Measurements from ENCODE around the gene MSI2.

Gene MSI2

GRCh38 chr17:57247261-57247660 is 9.1 kb upstream of the MSI2 start:
- DNase-seq (ENCODE audit: low read depth): no peak

DNA sequence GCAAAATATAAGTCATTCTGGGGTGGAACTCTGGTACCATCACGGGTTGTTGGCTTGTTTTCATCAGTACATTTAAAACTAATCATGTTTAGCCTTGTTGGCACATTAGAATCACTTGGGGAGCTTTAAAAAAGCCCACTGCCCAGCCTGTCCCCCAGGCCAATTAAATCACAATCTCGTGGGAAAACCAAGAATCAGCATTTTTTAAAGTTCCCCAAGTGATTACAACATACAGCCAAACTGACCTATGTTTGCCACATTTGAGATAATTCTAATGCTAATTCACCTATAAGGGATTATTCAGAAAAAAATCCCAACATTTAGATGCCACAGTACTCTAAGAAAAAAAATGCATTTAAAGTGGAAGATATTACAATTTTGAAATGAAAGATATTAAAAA is 8.4 kb upstream of the MSI2 start:
- no peak for DNase-seq (ENCODE audit: low read depth)

GRCh38 chr17:57249520-57249919 is 6.8 kb upstream of the MSI2 start:
- no peak for DNase-seq (ENCODE audit: low read depth)

DNA sequence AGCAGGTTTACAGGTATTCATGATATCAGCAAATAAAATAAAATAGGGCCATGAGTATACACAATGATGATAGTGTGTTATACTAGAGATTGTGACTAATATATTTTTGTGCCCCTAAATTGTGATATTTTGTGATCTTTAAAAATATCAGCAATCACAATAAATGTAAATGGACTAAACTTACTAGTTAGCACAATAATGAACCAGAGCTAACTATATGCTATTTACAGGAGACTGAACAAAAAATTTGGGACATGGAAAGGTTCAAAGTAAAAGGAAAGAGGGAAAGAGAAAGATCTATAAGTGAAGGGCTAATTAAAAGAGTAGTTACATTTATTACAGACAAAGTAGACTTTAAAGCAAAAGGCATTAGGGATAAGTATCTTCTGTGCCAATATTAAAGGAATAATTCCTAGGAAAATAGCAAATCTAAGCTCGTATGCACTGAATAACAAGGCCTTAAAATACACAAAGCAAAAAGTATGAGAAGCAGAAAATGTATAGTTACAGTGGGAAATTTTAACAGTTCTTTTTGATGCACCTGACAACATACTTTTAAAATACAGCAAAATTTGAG is 5.0 kb upstream of the MSI2 start:
- DNase-seq (ENCODE audit: low read depth): no peak

DNA sequence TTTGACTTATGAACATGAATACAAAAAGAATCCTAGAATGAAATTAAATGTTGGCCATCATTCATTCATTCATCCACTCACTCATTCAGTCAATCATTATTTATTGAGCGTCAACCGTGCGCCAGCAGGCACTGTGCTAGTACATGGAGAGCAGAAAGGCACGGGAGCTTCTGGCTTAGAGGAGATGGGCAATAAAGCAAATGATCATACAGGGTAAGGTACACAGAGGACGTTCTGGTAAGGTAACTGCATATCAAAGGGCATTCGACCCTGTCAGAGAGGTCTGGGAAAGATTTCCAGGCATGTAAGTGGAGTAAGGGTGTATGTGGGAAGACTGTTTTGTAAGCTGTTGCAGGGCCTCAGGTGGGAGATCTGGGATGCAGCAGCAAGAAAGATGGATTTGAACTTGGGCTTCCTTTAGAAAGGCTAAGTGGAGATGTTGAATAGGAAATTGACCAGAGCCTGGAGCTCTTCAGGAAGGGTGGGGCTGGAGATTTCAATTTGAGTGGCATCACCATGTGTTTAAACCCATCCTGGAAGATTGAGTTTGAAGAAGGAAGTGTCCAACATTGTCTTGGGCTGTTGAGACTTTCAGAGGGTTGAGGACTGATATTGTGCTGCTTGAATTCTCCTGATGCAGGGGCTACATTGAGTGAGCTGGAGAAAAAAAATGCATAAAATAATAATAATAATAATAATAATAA is 2.8 kb upstream of the MSI2 start:
- DNase-seq (ENCODE audit: low read depth): no peak

DNA sequence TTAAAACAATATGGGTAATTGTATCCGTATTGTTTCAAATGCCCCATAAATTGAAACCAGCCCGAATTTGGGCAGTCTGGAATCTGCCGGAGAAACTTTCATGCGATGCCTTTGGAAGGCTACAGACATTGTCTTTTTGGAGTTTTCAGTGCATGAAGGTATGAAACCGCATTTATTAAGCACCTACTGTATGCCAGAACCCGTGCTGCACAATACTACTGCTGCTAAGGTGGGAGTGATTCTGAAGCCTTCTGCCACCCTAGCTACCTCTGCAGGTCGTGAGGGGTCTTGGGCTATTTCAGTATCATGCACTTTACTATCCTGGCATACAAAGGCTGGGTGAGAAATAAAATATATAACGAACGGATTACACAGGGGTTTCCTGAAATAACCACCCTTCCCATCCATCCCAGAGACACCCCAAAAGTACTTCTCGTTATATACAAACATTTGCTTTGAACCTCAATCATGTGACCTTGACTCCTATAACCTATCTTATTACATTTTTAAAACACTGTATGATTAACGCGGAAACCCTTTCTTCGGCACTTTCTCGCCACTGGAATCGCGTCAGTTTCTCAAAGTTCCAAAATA is 1.0 kb upstream of the MSI2 start:
- no peak for DNase-seq (ENCODE audit: low read depth)

- DNase-seq (ENCODE audit: low read depth): no peak
Observed at GRCh38 chr17:57256708-57257112, 387 bp downstream of the MSI2 start.

DNA sequence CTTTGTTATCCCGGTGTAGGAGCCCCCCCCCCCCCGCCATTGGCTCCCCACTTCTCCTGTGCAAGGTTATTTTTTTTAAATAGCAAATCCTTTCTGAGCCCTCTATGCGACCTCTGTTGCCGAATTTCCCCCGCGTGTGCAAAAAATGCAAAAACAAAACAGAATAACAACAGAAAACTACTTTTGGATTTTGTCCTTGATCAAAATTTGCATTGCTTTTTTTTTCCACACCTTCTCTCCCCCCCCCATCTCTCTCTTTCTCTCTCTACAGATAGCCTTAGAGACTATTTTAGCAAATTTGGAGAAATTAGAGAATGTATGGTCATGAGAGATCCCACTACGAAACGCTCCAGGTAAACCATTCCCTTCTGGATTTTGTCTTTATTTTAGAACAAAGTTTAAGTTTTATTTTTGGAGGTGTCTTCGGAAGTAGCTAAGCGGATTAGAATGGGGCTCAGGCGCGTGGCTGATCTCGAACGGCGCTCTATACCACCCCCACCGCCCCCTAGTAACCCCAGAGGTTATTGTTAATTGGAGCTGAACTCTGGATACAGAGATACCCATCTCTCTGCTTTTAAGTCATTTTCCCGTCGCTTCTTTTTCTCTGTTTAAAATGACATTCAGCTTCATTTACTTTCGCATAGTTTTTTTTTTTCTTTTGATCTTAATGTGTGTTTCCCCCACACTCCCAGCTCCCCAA is 1.0 kb downstream of the MSI2 start:
- no peak for DNase-seq (ENCODE audit: low read depth)

DNA sequence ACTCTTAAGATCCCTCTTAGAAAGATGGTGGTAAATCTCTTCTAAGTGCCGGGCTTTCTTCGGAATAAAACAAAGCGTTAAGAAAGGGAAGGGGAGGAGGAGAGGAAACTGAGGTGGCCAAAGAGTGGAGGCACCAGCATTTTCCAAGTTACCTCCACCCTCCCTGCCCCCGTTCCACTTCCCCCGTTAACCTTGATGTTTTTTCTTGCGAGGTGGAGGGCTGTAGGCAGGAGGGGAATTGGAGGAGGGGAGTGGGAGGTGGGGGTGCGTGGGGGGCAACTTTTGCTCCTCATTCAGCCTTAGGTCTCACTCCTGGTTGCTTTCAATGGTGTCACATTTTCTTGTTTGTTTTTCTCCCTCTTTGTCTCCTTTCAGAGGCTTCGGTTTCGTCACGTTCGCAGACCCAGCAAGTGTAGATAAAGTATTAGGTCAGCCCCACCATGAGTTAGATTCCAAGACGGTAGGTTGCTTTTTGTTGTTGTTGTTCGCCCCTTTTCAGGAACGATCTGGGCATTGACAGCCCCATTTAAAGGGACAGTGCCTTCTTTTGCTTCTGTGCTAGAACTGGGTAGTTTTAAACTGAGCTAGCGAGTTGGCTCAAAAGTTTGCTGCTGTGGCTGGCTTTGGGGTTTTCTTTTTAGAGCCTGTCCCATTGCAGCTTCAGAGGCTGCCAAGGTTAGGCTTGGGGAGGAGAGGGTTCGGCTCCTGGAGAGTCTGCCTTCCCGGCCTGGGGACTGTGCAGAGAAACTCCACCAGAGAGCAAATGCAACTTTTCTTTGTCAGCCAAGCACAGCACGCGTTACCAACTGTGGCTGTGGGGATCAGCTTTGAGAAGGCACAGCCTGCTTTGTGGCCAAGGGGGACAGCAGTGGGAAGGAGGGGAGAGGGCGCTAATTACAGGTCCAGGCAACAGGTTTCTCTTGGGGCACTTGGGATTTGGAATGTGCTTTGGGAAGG is 1.9 kb downstream of the MSI2 start:
- no peak for DNase-seq (ENCODE audit: low read depth)

DNA sequence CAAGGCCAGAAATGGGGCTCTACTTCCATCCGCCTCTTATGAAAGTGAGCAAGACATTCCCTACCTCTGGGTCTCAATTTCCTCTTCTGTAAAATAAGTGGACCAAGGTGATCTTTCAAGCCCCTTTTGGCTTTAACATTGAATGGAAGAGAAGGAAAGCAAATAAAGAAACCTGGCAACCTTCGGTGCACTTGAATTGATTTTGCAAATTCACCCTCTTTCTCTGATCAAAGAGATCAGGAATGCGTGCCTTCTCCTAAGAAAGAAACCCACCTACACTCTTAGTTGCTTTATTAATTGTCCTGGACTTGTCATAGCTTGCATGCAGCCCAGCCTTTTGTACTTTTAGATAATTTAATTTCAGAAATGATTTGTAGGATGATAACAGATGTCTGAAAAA is 3.0 kb downstream of the MSI2 start:
- no peak for DNase-seq (ENCODE audit: low read depth)

DNA sequence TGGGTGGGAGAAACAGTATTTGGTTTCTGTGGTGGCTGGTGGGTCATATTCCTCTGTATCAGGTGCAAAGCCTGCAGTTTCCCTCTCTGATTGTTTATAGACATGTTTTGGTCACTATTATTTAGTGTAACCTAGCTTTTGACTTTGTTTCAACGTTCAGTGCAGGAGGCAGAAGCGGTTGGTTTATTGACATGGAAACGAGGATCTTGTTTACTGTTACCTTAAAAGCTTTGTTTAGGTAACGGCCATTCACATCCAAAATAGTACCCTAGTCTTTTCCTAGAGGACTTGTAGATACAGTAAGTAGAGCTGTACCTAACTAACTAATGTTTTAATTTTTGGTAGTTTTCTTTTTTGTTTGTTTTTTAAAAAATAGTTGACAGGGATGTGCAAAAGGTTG is 3.5 kb downstream of the MSI2 start:
- DNase-seq (ENCODE audit: low read depth): no peak

DNA sequence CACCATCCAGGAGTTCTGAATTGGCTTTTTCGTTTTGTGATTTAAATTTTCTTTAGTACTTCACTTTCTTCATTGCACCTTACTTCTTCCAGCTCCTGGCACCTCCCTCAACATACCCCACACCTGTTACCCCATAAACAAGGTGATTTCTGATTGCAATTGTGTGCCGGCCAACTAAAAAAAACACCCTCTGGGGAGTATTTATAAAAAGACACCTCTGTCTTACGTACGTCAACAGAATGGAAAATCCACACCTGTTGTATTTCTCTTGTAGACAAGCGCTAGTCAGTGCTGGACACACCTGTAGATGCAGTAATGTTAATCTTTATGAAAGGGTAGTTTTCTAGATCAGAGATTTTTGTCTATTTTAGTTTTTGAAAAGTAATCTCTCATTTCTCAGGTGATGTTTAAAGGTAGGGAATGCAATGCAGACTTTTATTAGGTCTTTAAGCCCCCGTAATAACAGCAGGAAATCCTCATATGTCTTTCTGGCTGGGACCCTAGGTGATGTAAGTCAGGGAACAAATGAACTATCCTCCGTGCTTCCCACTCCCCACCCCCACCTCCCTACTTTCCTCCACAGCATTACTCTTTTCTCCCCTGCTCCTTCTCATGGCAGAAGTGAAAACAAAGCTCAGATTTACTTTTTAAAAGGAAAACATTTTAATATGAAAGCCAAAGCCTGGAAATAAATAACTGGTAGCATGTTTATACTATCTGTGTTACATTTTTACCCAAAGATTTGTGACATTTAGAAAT is 4.2 kb downstream of the MSI2 start:
- no peak for DNase-seq (ENCODE audit: low read depth)

GRCh38 chr17:57261084-57261461 is 4.8 kb downstream of the MSI2 start:
- DNase-seq (ENCODE audit: low read depth): no peak

GRCh38 chr17:57262557-57262956 is 6.2 kb downstream of the MSI2 start:
- no peak for DNase-seq (ENCODE audit: low read depth)

- no peak for DNase-seq (ENCODE audit: low read depth)
Observed at GRCh38 chr17:57264250-57264649, 7.9 kb downstream of the MSI2 start.

DNA sequence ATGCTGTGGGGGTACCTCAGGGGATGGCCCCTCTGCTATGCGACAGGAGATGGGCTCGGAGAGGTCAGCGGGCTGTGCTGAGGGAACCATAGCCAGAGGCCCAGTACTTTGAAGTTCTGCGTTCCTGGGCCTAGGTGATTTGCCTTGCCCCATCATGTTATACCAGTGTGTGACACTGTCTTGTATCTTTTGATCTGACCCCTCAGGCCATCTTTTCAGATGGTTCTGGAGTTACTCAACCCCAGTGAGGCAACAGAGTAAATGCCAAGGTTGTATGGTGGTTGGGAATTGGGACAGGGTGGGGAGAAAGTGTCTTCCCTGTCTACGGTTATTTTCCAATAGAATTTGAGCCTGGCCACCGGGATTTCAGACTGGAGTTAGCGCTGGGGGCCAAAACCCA is 8.5 kb downstream of the MSI2 start:
- no peak for DNase-seq (ENCODE audit: low read depth)

DNA sequence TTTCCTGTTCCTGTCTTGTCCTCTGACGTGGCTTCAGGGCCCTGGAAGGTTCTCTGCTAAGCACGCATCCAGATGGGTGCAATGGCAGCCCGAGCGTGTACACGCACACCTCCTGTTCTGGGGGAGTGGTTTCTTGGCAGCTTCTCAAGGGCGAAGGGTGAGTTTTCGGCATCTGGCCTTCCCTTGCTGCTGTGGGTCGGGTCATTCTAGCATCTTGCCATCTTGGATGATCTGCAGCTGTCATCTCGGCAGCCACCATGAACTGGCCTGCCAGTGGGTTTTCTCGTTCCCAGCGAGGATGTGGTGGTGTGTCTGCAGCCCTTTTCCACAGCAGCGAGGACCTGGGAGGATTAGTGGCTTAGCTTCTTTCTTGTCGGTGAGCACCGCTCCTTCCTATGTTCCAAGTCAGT is 10.6 kb downstream of the MSI2 start:
- no peak for DNase-seq (ENCODE audit: low read depth)

DNA sequence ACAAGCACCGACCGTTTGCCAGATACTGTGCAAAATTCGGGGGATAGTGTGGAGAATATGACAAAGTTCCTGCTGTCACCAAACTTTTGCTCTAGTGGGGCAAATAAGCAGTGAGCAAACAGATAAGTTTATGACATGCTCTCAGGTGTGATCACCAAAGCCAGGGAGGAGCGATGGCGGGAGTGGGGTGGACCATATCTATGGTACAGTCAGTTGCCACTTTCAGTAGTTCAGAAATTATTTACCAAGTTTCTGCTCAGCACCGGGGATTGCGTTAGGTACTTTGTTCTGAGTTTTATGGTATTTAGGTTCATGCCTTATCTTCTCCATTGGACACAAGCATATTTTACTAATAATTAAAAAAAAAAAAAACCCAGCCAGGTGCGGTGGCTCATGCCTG is 11.9 kb downstream of the MSI2 start:
- no peak for DNase-seq (ENCODE audit: low read depth)

- no peak for DNase-seq (ENCODE audit: low read depth)
Observed at GRCh38 chr17:57269052-57269451, 12.7 kb downstream of the MSI2 start.

GRCh38 chr17:57269598-57270255 is 13.4 kb downstream of the MSI2 start:
- no peak for DNase-seq (ENCODE audit: low read depth)

DNA sequence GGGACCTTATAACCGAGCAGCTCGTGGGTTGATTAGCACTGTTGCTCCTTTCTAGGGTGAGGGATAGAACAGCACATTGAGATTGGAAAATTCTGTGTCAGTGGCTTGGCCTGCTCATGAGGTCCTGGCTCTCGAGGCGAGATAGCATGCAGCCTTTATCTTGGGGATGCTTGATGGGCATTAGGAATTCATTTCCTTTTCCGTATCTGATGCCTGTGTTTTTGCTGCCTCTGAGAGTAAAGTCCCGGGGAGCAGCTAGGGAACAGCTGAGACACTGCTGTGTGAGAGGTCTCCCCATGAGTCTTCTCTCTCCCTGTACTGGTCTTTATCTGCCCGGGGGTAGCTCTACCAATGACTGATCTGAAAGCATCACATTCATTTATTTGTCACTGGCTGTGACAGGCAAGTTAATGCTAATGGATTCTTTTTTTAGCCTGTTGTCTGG is 14.5 kb downstream of the MSI2 start:
- DNase-seq (ENCODE audit: low read depth): no peak
